ENCODE results near the gene TXNRD3.
A peak's percentile ranks its signal among the peaks of the same experiment; 100 is the strongest.

TXNRD3 gene

GRCh38 chr3:126581569-126581968, 73.4 kb downstream of the TXNRD3 start:
- DNase-seq: no peak

GRCh38 chr3:126580746-126581145, 74.2 kb downstream of the TXNRD3 start:
- DNase-seq: no peak

GRCh38 chr3:126578702-126579101, 76.2 kb downstream of the TXNRD3 start:
- DNase-seq: no peak

GRCh38 chr3:126577261-126577660, 77.7 kb downstream of the TXNRD3 start:
- no peak for DNase-seq

GRCh38 chr3:126573492-126574117, 81.3 kb downstream of the TXNRD3 start:
- no peak for DNase-seq

DNA sequence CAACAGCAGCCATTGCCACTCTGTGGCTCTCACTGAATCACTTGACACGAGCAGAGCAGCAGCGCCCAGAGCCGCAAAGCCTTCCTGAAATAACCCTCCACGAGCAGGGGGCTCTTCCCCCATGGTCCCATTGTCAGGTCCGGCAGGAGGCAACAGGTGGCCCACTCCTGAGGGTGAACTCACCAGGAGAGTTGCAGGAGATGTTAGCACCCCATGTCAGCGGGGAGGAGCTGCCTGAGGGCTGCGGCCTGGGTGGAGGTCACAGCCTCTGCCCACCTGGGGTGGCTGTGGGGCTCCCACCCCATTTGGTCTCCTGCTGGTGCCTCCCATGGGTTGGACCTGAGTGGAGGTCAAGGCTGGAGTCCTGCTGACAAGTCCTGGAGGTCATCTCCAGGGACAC, 83.8 kb downstream of the TXNRD3 start:
- no peak for DNase-seq

GRCh38 chr3:126570103-126570541, 84.8 kb downstream of the TXNRD3 start:
- no peak for DNase-seq

- no peak for DNase-seq
Measured at GRCh38 chr3:126569390-126569975, 85.4 kb downstream of the TXNRD3 start.

GRCh38 chr3:126568776-126569342, 86.1 kb downstream of the TXNRD3 start:
- no peak for DNase-seq

GRCh38 chr3:126567696-126568438, 87.1 kb downstream of the TXNRD3 start:
- DNase-seq: no peak

- DNase-seq: no peak
Measured at GRCh38 chr3:126562737-126563276, 92.1 kb downstream of the TXNRD3 start.

DNA sequence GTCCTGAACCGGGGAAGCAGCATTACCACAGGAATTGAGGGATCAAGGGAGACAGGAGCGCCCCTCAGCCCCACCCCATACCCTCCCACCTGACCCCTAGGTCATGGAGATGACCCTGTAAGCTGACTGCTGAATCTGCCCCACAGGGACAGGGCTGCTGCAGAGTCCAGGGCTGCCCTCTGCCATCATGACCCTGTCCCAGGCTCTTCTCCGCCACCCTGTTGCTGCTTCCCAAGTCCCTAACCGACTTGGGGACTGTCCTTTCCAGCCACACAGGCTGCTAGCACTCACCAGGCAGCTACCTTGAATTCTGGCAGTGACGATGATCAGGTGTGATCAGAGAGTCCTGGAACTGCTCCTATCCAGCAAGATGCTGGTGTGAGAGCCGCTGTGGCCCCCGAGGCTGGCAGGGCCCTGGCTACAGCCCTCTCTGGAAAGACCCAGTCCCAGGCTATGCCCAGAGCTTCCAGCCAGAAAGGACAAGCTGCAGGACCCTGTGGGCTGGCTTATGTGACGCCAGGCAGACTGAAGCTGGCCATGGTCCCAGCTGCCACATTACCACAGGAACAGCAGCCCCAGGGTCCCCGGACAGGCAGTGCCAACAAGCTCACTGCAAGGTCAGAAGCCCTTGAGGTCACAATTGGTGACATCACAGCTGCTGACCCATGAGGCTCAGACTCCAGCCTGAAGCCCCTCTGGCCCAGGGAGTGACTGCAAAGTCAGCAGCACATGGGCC, 96.4 kb downstream of the TXNRD3 start, which contains the start of gene C3orf22:
C3orf22 (minus strand) TSS at position 597 of the 736 bp plus-strand sequence. CDS start 5,542 bp downstream, outside the sequence.
- peak in 1 of 2 donors; percentile 6 for DNase-seq

DNA sequence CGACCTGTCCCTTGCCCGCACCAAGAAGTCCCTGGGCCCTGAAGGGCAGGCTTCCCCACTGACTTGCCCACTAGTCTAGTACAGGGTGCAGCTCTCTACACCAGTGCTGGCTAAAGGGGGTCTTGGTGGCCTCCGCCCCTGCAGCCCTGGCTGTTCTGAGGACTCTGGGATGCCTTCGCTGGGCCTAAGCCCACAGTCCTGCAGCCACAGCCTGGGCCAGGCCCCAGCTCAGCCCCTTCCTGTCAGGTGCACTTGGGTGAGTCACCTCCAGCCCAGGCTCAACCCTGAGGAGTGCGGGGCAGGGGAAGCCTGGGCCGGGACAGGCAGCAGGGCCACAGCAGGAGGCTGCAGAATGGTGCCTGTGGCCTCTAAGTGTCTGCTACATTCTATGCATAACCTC, 97.2 kb downstream of the TXNRD3 start:
- peak in 1 of 2 donors; percentile 8 for DNase-seq

DNA sequence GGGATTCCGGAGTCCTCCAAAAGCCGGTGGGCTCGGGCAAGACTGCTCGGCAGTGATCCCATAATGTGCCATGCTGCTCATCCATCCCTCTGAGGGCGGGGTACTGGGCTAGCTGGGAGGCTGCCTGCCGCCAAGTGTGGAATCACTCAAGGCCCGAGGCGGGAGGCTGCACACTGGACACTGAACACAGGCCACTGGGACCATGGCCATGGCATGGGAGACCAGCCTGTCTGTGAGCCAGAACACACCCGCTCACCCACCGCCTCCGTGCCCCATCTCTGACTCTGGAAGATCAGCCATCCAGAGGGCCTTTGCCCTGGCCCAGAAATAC, 97.5 kb downstream of the TXNRD3 start:
- peak in 1 of 2 donors; percentile 11 for DNase-seq

All from stimulated activated CD4-positive, alpha-beta T cell treated with anti-CD3 and anti-CD28 coated beads, Interleukin-2, amount 100 ng/mL, for 24 hours (primary cell).